Measurements from ENCODE around the gene PRXL2A.
A peak's percentile ranks its signal among the peaks of the same experiment; 100 is the strongest.

The PRXL2A gene

GRCh38 chr10:80472234-80473095, 64.1 kb downstream of the PRXL2A start:
- peak; percentile 64 for ATAC-seq

GRCh38 chr10:80473096-80473657, 64.8 kb downstream of the PRXL2A start:
- TF ChIP-seq PPARA (CRISPR knock-in tag; IDR thresholded peaks at IDR 0.05; ENCODE audit: borderline replicate concordance): no peak
- no peak for TF ChIP-seq RARB (CRISPR knock-in tag; IDR thresholded peaks at IDR 0.05)
- no peak for TF ChIP-seq GLIS3 (CRISPR knock-in tag; IDR thresholded peaks at IDR 0.05)
- no peak for TF ChIP-seq ZNF70 (CRISPR knock-in tag; IDR thresholded peaks at IDR 0.05)
- TF ChIP-seq, protein P1, sequence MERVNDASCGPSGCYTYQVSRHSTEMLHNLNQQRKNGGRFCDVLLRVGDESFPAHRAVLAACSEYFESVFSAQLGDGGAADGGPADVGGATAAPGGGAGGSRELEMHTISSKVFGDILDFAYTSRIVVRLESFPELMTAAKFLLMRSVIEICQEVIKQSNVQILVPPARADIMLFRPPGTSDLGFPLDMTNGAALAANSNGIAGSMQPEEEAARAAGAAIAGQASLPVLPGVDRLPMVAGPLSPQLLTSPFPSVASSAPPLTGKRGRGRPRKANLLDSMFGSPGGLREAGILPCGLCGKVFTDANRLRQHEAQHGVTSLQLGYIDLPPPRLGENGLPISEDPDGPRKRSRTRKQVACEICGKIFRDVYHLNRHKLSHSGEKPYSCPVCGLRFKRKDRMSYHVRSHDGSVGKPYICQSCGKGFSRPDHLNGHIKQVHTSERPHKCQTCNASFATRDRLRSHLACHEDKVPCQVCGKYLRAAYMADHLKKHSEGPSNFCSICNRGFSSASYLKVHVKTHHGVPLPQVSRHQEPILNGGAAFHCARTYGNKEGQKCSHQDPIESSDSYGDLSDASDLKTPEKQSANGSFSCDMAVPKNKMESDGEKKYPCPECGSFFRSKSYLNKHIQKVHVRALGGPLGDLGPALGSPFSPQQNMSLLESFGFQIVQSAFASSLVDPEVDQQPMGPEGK (CRISPR knock-in tag; IDR thresholded peaks at IDR 0.05; ENCODE audit: borderline replicate concordance): no peak
- TF ChIP-seq BACH2 (CRISPR knock-in tag; IDR thresholded peaks at IDR 0.05; ENCODE audit: borderline replicate concordance): no peak
- TF ChIP-seq CREB5 (CRISPR knock-in tag; IDR thresholded peaks at IDR 0.05; ENCODE audit: low read depth): no peak
- TF ChIP-seq ZNF565 (CRISPR knock-in tag; conservative IDR thresholded peaks at IDR 0.05; ENCODE audit: low read depth): no peak
- TF ChIP-seq ZFP30 (CRISPR knock-in tag; IDR thresholded peaks at IDR 0.05): no peak
- no peak for TF ChIP-seq ZNF8 (CRISPR knock-in tag; IDR thresholded peaks at IDR 0.05)
- no peak for TF ChIP-seq TCF4 (CRISPR knock-in tag; IDR thresholded peaks at IDR 0.05; ENCODE audit: borderline replicate concordance)
- TF ChIP-seq SNAI2 (CRISPR knock-in tag; IDR thresholded peaks at IDR 0.05): no peak
- ATAC-seq: no peak

More at GRCh38 chr10:80472234-80473095, 64.1 kb downstream of the PRXL2A start:
- TF ChIP-seq ZFP3 (CRISPR knock-in tag; IDR thresholded peaks at IDR 0.05): no peak

DNA sequence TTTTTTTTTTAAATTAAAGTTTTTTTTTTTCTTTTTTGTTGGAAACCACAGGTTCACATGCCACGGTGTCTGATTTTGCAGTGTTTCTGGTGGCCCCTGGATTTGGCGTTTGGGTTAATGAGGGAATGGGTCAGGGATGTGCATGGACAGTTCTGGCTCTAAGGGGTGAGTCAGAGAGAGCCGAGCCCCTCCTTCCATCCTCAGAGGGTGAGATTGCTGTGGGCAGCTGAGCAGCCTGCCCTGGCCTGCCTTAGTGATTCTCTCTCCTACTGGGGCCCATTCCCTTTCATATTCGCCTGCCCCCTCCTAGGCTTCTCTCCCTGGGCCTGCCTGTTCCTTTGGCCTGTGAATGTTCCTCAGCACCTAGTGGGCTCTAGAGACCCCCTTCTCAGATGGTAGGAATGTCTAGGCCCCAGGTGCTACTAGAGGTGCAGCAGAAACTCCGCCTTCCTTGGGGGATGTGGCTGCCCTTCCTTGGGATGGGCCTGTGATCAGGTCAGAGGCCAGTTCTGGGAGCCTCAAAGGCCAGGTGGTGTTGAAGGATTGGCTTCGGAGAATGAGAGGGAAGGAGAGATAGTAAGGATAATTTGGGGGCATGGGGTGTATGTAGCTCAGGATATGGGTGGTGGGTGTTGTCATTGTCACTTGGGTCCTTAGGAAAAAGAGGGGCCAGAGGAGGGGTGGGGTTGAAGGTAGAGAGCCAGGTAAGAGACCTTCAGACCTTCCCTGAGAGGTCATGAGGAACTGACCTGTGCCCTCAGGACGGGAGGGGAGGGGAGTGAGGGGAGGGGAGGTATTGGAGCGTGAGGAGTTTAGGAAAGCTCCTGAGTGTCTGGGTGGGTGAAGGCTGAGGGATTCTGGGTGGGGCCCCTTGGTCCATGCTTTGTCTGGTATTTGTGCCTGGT, 65.6 kb downstream of the PRXL2A start:
- TF ChIP-seq RARB (CRISPR knock-in tag; IDR thresholded peaks at IDR 0.05) (no peak), TCF4 (CRISPR knock-in tag; IDR thresholded peaks at IDR 0.05; ENCODE audit: borderline replicate concordance) (no peak)
- ATAC-seq: peak; percentile 38; the same call in 2 of the 3 replicates

DNA sequence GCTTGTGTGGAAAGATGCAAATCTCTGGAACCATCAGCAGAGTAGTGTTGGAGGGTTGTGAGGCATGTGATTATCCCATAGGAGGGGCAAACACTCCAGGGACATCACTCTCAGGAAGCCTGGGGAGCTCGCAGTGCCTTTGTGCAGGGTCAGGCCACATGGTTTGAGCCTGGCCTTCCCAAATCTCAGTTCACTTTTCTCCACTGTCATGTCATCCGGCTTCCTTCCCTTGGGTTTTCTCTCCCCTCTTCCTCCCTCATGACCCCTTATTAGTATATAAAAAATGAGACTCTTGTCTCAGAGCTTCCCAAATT, 66.2 kb downstream of the PRXL2A start:
- TF ChIP-seq ISL1 (CRISPR knock-in tag; IDR thresholded peaks at IDR 0.05) (no peak), ESRRG (CRISPR knock-in tag; IDR thresholded peaks at IDR 0.05) (no peak), OSR1 (CRISPR knock-in tag; IDR thresholded peaks at IDR 0.05) (no peak), CSRNP3 (CRISPR knock-in tag; IDR thresholded peaks at IDR 0.05) (no peak), PPARA (CRISPR knock-in tag; IDR thresholded peaks at IDR 0.05; ENCODE audit: borderline replicate concordance) (no peak), ZFP3 (CRISPR knock-in tag; IDR thresholded peaks at IDR 0.05) (no peak), BACH2 (CRISPR knock-in tag; IDR thresholded peaks at IDR 0.05; ENCODE audit: borderline replicate concordance) (no peak), ZNF565 (CRISPR knock-in tag; conservative IDR thresholded peaks at IDR 0.05; ENCODE audit: low read depth) (no peak), ZC3H10 (CRISPR knock-in tag; IDR thresholded peaks at IDR 0.05) (no peak)
- ATAC-seq: no peak

GRCh38 chr10:80474941-80475340, 66.6 kb downstream of the PRXL2A start:
- ATAC-seq: no peak
- TF ChIP-seq CSDC2 (CRISPR knock-in tag; IDR thresholded peaks at IDR 0.05) (no peak), ZNF565 (CRISPR knock-in tag; conservative IDR thresholded peaks at IDR 0.05; ENCODE audit: low read depth) (no peak), ZFP3 (CRISPR knock-in tag; IDR thresholded peaks at IDR 0.05) (no peak), ARNTL (CRISPR knock-in tag; IDR thresholded peaks at IDR 0.05; ENCODE audit: borderline replicate concordance, low read depth) (no peak), ISL1 (CRISPR knock-in tag; IDR thresholded peaks at IDR 0.05) (no peak), TSHZ2 (CRISPR knock-in tag; IDR thresholded peaks at IDR 0.05) (no peak), TCF4 (CRISPR knock-in tag; IDR thresholded peaks at IDR 0.05; ENCODE audit: borderline replicate concordance) (no peak), ZNF8 (CRISPR knock-in tag; IDR thresholded peaks at IDR 0.05) (no peak), SNAI2 (CRISPR knock-in tag; IDR thresholded peaks at IDR 0.05) (no peak), CREB5 (CRISPR knock-in tag; IDR thresholded peaks at IDR 0.05; ENCODE audit: low read depth) (no peak)
